Aorta (tissue), 5 donors: ENCODE results near the gene NEK10. TPM values are rescaled to one million over a fixed set of nuclear protein-coding genes. Genes with fewer than 3 reads are reported as not detected.
"Not testable (repeated sequence)": the region's sequence is repeated elsewhere in the genome, so short reads cannot be mapped to it uniquely, and the experiment has no call there.

Source experiments
- ATAC-seq: fragments of 200-7000 bp; cut with Tn5 transposase; one replicate; pipeline ENCODE4 v1.9.1; 2022; ENCODE audit warnings: moderate library complexity; ENCODE audit not compliant: low FRiP score
- DNase-seq, 2 donors: peaks; one replicate each; pipeline ENCODE4 v3.0.0-alpha.2; 2020
- H3K27ac ChIP-seq, 2 donors: one replicate each; pipeline ENCODE4 v1.5.1; 2013; ENCODE audit warnings: low read length in 2 of 2, mild to moderate bottlenecking in 2 of 2, moderate library complexity in 2 of 2, control low read depth in 1 of 2, inconsistent platforms in 1 of 2, low read depth in 1 of 2
- H3K27me3 ChIP-seq, 2 donors: one replicate each; pipeline ENCODE4 v1.6.1; 2013; ENCODE audit warnings: control low read depth in 1 of 2, low read length in 1 of 2, mild to moderate bottlenecking in 1 of 2, moderate library complexity in 1 of 2; ENCODE audit not compliant: insufficient read depth in 2 of 2, control insufficient read depth in 1 of 2
- H3K36me3 ChIP-seq, 2 donors: one replicate each; pipeline ENCODE4 v1.6.1; 2013; ENCODE audit warnings: control low read depth in 1 of 2, low read length in 1 of 2, mild to moderate bottlenecking in 1 of 2; ENCODE audit not compliant: insufficient read depth in 2 of 2, control insufficient read depth in 1 of 2
- H3K4me1 ChIP-seq, 2 donors: one replicate each; pipeline ENCODE4 v1.6.1; 2013; ENCODE audit warnings: low read length in 2 of 2, control low read depth in 1 of 2, mild to moderate bottlenecking in 1 of 2, moderate library complexity in 1 of 2; ENCODE audit not compliant: insufficient read depth in 2 of 2, control insufficient read depth in 1 of 2
- H3K4me3 ChIP-seq, 2 donors: one replicate each; pipeline ENCODE4 v1.5.1; 2013; ENCODE audit warnings: low read length in 2 of 2, control low read depth in 1 of 2, mild to moderate bottlenecking in 1 of 2
- H3K9me3 ChIP-seq: one replicate; pipeline ENCODE4 v1.6.1; 2013; ENCODE audit warnings: mild to moderate bottlenecking, low read length; ENCODE audit not compliant: control insufficient read depth
- WGBS, 2 donors: extraction: QIAGEN DNeasy Blood & Tissue Kit; methylation state at CpG; one replicate each; pipeline ENCODE4 v1.1.7; 2013; 5-methylcytosine and 5-hydroxymethylcytosine counted together
- intact Hi-C, 2 donors: fragments of 100-400 bp; cut with DNase I; formaldehyde crosslinking; loops; one replicate each; pipeline versions ENCODE4 v1.14.2 to v1.15.0; 2022
- polyA plus RNA-seq, 2 donors: library from polyadenylated mRNA; stranded (reverse); fragments of 200-250 nt; gene quantifications; one replicate each; pipeline ENCODE4 v1.2.3, GENCODE V29; 2013
- total RNA-seq, 2 donors: library from RNA; stranded (reverse); fragmentation: NEBNext Ultra II Directional; extraction: Animal tissue kit (Norgen Biotek cat#: 25700); gene quantifications; one replicate each; pipeline ENCODE4 v1.2.1, GENCODE V29; 2021
- donor health status: healthy with polysubstance abuse.
- donor health status: Bipolar disorder and iron deficiency.
- donor health status: DM: no; HTN: no; CAD: no.
- donor health status: DM: no; HTN: no; CAD: no.
- donor health status: DM: yes; HTN: yes; CAD: no.

The NEK10 gene
- total and polyA plus RNA-seq, 4 donors, result 0.08 to 3.5 (median 0.71) TPM

- 97 to 99% methylated on average over 3 of the region's 3 CpGs for WGBS, 2 donors
- ATAC-seq, result no peak
These were observed 25.0 kb downstream of the NEK10 start for GRCh38 chr3:27344192-27344591.

DNA sequence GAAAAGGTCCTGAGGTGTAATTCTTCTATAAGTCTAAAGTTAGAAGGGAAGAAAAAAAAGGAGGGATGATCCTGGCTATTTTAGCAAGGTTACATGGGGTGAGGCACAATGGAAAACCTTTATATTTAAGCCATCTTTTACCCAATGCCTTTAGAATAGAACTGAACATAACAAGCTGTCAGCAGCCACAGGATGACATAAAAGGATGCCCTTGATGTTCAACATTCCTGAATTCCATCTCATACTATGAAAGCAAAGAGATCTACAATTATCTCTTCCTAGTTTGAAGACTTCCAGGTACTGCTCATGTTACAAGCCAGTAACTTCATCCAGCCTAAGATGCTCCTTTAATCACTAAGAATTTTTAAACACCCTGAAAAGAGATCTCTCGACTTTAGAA, 26.9 kb downstream of the NEK10 start:
- no peaks in the 10 kb centered on the region for H3K9me3 ChIP-seq
- ATAC-seq, result no peak
- WGBS, 2 donors, result 91 to 96% methylated on average over 1 of the region's 1 CpG
- intact Hi-C loops, result no loop called here
- no peaks in the 10 kb centered on the region for H3K36me3 ChIP-seq
- no peak overlapping the region for H3K4me3 ChIP-seq
- H3K4me1 ChIP-seq, result no peaks in the 10 kb centered on the region
- no peaks in the 10 kb centered on the region for H3K27me3 ChIP-seq
- no peak for DNase-seq
- no peak overlapping the region for H3K27ac ChIP-seq

More at GRCh38 chr3:27344192-27344591, 25.0 kb downstream of the NEK10 start:
- intact Hi-C loops, result no loop called here
- Histone ChIP-seq H3K36me3 (no peaks in the 10 kb centered on the region), H3K4me1 (no peaks in the 10 kb centered on the region), H3K27ac (no peak overlapping the region), H3K9me3 (no peaks in the 10 kb centered on the region), H3K27me3 (no peaks in the 10 kb centered on the region), H3K4me3 (no peak overlapping the region)
- no peak for DNase-seq

GRCh38 chr3:27340534-27340933, 28.6 kb downstream of the NEK10 start:
- 78 to 93% methylated on average over 1 of the region's 1 CpG for WGBS, 2 donors
- no peak overlapping the region for H3K27ac ChIP-seq
- DNase-seq (no peak), ATAC-seq (no peak)
- no peaks in the 10 kb centered on the region for H3K27me3 ChIP-seq
- no peaks in the 10 kb centered on the region for H3K36me3 ChIP-seq
- H3K4me3 ChIP-seq, result no peak overlapping the region
- intact Hi-C loops, result no loop called here
- no peaks in the 10 kb centered on the region for H3K4me1 ChIP-seq
- H3K9me3 ChIP-seq, result no peaks in the 10 kb centered on the region

- intact Hi-C loops, result no loop called here
- DNase-seq (no peak), ATAC-seq (no peak)
- 91 to 94% methylated on average over 1 of the region's 1 CpG for WGBS, 2 donors
- Histone ChIP-seq H3K27ac (no peak overlapping the region), H3K4me1 (no peaks in the 10 kb centered on the region), H3K36me3 (no peaks in the 10 kb centered on the region), H3K4me3 (no peak overlapping the region), H3K9me3 (no peaks in the 10 kb centered on the region), H3K27me3 (no peaks in the 10 kb centered on the region)
These were observed 33.6 kb downstream of the NEK10 start for GRCh38 chr3:27335571-27335970.

GRCh38 chr3:27333843-27334242, 35.3 kb downstream of the NEK10 start:
- Histone ChIP-seq H3K4me1 (no peaks in the 10 kb centered on the region), H3K36me3 (no peaks in the 10 kb centered on the region), H3K9me3 (no peaks in the 10 kb centered on the region), H3K27me3 (no peaks in the 10 kb centered on the region), H3K4me3 (no peak overlapping the region), H3K27ac (no peak overlapping the region)
- DNase-seq (no peak), ATAC-seq (peak; percentile 29)
- intact Hi-C loops, result no loop called here

DNA sequence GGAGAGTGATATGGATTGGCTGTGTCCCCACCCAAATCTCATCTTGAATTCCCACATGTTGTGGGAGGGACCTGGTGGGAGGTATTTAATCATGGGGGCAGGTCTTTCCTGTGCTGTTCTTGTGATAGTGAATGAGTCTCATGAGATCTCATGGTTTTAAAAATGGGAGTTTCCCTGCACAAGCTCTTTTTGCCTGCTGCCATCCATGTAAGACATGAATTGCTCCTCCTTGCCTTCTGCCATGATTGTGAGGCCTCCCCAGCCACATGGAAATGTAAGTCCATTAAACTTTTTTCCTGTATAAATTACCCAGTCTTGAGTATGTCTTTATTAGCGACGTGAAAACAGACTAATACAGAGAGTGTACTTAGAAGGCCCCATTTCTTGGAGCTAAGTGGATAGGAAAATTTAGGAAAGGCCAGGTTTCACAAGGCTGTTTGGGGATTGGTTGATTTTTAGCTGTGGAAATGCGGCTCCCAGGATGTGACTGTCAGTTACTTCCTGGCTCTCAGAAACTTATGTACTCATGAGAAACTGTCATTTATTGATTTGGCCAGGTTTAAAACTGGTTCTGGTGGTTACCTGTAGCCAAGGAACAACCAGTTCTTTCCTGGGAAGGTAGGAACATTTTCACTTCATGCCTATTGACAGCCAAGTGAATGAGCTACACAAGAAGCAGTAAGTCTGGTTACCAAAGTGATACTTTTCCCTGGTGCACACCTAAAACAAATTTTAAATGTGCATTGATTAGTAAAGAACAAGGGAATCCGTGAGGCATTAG, 40.0 kb downstream of the NEK10 start:
- H3K27me3 ChIP-seq, H3K9me3 ChIP-seq, intact Hi-C loops, H3K27ac ChIP-seq, H3K4me3 ChIP-seq, H3K4me1 ChIP-seq, DNase-seq, ATAC-seq, H3K36me3 ChIP-seq: not testable (repeated sequence)
- 97 to 99% methylated on average over 4 of the region's 4 CpGs for WGBS, 2 donors

DNA sequence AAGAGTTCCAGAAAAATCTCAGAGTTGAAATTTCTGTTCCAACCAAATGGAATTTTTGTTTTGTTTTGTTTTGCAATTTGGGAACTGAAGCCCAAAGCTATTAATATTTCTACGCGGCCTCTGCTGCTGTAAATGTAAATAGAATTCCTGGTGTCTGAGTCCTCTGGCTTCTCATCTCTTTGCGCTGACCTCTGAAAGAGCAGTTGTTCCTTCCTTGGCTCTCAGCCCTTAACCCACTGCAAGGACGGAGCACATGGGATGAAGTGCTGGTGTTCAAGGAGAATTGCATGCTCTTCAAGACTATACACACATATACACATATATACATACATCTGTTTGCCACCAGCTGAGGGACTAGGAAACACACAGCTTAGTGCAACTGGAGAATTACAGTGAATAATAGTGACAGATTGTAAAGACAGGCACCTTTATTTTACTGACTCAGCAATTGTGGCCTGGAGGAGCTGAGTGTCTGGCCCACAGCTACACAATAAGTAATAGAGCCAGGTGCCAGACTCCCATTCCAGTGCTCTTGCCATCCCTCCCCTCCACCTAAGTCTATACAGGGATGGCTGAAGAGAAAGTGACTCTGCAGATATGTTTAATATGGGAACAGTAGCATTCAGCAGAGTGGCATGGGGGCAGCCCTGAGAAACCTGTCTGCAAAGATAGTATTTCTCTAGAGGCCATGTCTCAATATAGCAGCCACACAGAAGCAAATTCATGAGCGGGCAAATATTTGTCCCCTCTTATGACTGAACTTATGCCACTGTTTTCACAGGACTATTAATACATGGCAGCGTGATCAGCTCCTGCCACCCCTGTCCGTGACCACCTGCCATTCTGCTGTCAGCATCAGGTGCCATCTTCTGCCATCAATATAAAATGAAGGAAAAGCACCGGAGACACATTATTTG, 42.3 kb downstream of the NEK10 start:
- no peaks in the 10 kb centered on the region for H3K9me3 ChIP-seq
- ATAC-seq, result peak; percentile 49
- peaks cover 0 to 3% of the 10 kb centered on the region in 2 donors for H3K4me1 ChIP-seq
- no peak overlapping the region for H3K4me3 ChIP-seq
- no peaks in the 10 kb centered on the region for H3K27me3 ChIP-seq
- H3K27ac ChIP-seq, result peak overlapping the region in 1 of 2 donors; percentile 25
- WGBS, 2 donors, result 49 to 50% methylated on average over 8 of the region's 8 CpGs
- no peaks in the 10 kb centered on the region for H3K36me3 ChIP-seq
- no peak for DNase-seq
- intact Hi-C loops, result no loop called here

- H3K4me3 ChIP-seq, result no peak overlapping the region
- WGBS, 2 donors, result 91 to 92% methylated on average over 1 of the region's 1 CpG
- intact Hi-C loops, result no loop called here
- no peaks in the 10 kb centered on the region for H3K9me3 ChIP-seq
- H3K36me3 ChIP-seq, result no peaks in the 10 kb centered on the region
- no peaks in the 10 kb centered on the region for H3K27me3 ChIP-seq
- no peak for DNase-seq
- ATAC-seq, result no peak
- H3K27ac ChIP-seq, result no peak overlapping the region
- H3K4me1 ChIP-seq, result peaks cover 0 to 3% of the 10 kb centered on the region in 2 donors
These were observed 43.0 kb downstream of the NEK10 start for GRCh38 chr3:27326202-27326601.
